GM23338 (cell line): ENCODE data around the gene RXFP3. TPM values are rescaled to one million over a fixed set of nuclear protein-coding genes. Genes with fewer than 3 reads are reported as not detected.
A peak's percentile ranks its signal among the peaks of the same experiment; 100 is the strongest.

Experiments
- ATAC-seq: fragments of 200-7000 bp; cut with Tn5 transposase; 3 replicates; pipeline ENCODE4 v1.9.1; 2020
- DNase-seq: peaks from one replicate; pipeline ENCODE4 v3.0.0-alpha.2; 2015; ENCODE audit warnings: low spot score
- H2AFZ ChIP-seq: fragments of 200-600 bp; sonication (generic); 2 replicates; pipeline ENCODE4 v1.8.0; 2016; ENCODE audit warnings: antibody characterized with exemption, mild to moderate bottlenecking, moderate library complexity
- H3F3A ChIP-seq: fragments of 200-600 bp; sonication (generic); replicated peaks from 2 replicates; pipeline ENCODE4 v1.8.0; 2017; ENCODE audit warnings: antibody characterized with exemption, mixed run types, low read depth
- H3K27ac ChIP-seq: fragments of 200-600 bp; sonication (generic); 2 replicates; pipeline ENCODE4 v1.6.1; 2016; ENCODE audit warnings: low read depth
- H3K27me3 ChIP-seq: fragments of 200-600 bp; sonication (generic); 2 replicates; pipeline ENCODE4 v1.8.0; 2016; ENCODE audit warnings: mild to moderate bottlenecking, mixed run types, moderate library complexity; ENCODE audit not compliant: insufficient read depth
- H3K36me3 ChIP-seq: fragments of 200-600 bp; sonication (generic); 2 replicates; pipeline ENCODE4 v1.8.0; 2016; ENCODE audit warnings: mild to moderate bottlenecking; ENCODE audit not compliant: insufficient read depth
- H3K4me1 ChIP-seq: fragments of 200-600 bp; sonication (generic); 2 replicates; pipeline ENCODE4 v1.8.0; 2016; ENCODE audit warnings: mild to moderate bottlenecking, moderate library complexity; ENCODE audit not compliant: insufficient read depth
- H3K4me2 ChIP-seq: fragments of 200-600 bp; sonication (generic); 2 replicates; pipeline ENCODE4 v1.7.1; 2017; ENCODE audit warnings: mixed run types
- H3K4me3 ChIP-seq: fragments of 200-600 bp; sonication (generic); 2 replicates; pipeline ENCODE4 v1.6.1; 2016; ENCODE audit warnings: mixed run types
- H3K79me2 ChIP-seq: fragments of 200-600 bp; sonication (generic); replicated peaks from 2 replicates; pipeline ENCODE4 v1.8.0; 2017; ENCODE audit warnings: mild to moderate bottlenecking; ENCODE audit not compliant: insufficient read depth
- H3K9me2 ChIP-seq: fragments of 200-600 bp; sonication (generic); 2 replicates; pipeline ENCODE4 v1.8.0; 2017; ENCODE audit not compliant: insufficient read depth
- H4K20me1 ChIP-seq: fragments of 200-600 bp; sonication (generic); replicated peaks from 2 replicates; pipeline ENCODE4 v1.8.0; 2017; ENCODE audit warnings: mild to moderate bottlenecking; ENCODE audit not compliant: insufficient read depth
- H3K27ac Mint-ChIP-seq: 2 replicates; pipeline ENCODE4 v1.8.0; 2020; ENCODE audit warnings: inconsistent platforms, mild to moderate bottlenecking, moderate library complexity, mixed read lengths
- H3K27me3 Mint-ChIP-seq: 3 replicates; pipeline ENCODE4 v1.8.0; 2022; ENCODE audit warnings: low read depth, mild to moderate bottlenecking, moderate library complexity, mixed read lengths, inconsistent platforms; ENCODE audit not compliant: insufficient read depth, poor library complexity
- H3K36me3 Mint-ChIP-seq: 3 replicates; pipeline ENCODE4 v1.8.0; 2021; ENCODE audit warnings: low read depth, mild to moderate bottlenecking, inconsistent platforms, moderate library complexity, mixed read lengths
- H3K4me1 Mint-ChIP-seq: 3 replicates; pipeline ENCODE4 v1.8.0; 2020; ENCODE audit warnings: mild to moderate bottlenecking, inconsistent platforms, mixed read lengths
- H3K4me3 Mint-ChIP-seq: 3 replicates; pipeline ENCODE4 v1.8.0; 2021; ENCODE audit warnings: moderate library complexity, mild to moderate bottlenecking, inconsistent platforms, mixed read lengths
- H3K9me3 Mint-ChIP-seq: 3 replicates; pipeline ENCODE4 v1.8.0; 2020; ENCODE audit warnings: moderate library complexity, mild to moderate bottlenecking, inconsistent platforms, mixed read lengths
- CREB1 ChIP-seq: fragments of 250-450 bp; sonication (Bioruptor Pico); IDR thresholded peaks from 2 replicates; pipeline ENCODE4 v1.5.0; 2020; ENCODE audit warnings: low read depth, mild to moderate bottlenecking, moderate library complexity
- CTCF ChIP-seq, 2 experiments: fragments of 200-600 bp in 1 of 2; sonication (generic) in 1 of 2; conservative IDR thresholded peaks; 2 replicates each; pipeline versions ENCODE4 v1.5.1 to v1.6.1; 2016 to 2017; ENCODE audit warnings: antibody characterized with exemption in 2 of 2, low read depth in 2 of 2, mild to moderate bottlenecking in 2 of 2, moderate library complexity in 1 of 2
- ETS1 ChIP-seq: IDR thresholded peaks from 2 replicates; pipeline ENCODE4 v1.6.1; 2016; ENCODE audit warnings: antibody characterized with exemption
- EZH2 ChIP-seq: fragments of 200-600 bp; sonication (generic); IDR thresholded peaks from one replicate; pipeline ENCODE4 v1.8.0; 2017; ENCODE audit warnings: antibody characterized with exemption, mild to moderate bottlenecking, low read depth; ENCODE audit not compliant: unreplicated experiment
- JUNB ChIP-seq: IDR thresholded peaks from one replicate; pipeline ENCODE4 v1.6.1; 2016; ENCODE audit warnings: antibody characterized with exemption; ENCODE audit not compliant: unreplicated experiment
- NANOG ChIP-seq: IDR thresholded peaks from 2 replicates; pipeline ENCODE4 v1.6.1; 2016; ENCODE audit warnings: antibody characterized with exemption, borderline replicate concordance
- POLR2AphosphoS5 ChIP-seq: IDR thresholded peaks from 2 replicates; pipeline ENCODE4 v1.6.1; 2016; ENCODE audit warnings: antibody characterized with exemption, low read depth
- REST ChIP-seq: IDR thresholded peaks from one replicate; pipeline ENCODE4 v1.6.1; 2018; ENCODE audit warnings: antibody characterized with exemption; ENCODE audit not compliant: unreplicated experiment
- STAT1 ChIP-seq: IDR thresholded peaks from one replicate; pipeline ENCODE4 v1.6.1; 2016; ENCODE audit warnings: antibody characterized with exemption; ENCODE audit not compliant: unreplicated experiment
- ZNF114 ChIP-seq: fragments of 250-450 bp; sonication (Bioruptor Pico); IDR thresholded peaks from 2 replicates; pipeline ENCODE4 v1.5.0; 2020; ENCODE audit warnings: mild to moderate bottlenecking, moderate library complexity
- ZNF331 ChIP-seq: fragments of 250-450 bp; sonication (Bioruptor Pico); IDR thresholded peaks from 2 replicates; pipeline ENCODE4 v1.5.0; 2020; ENCODE audit warnings: low read depth, mild to moderate bottlenecking, moderate library complexity
- polyA plus RNA-seq: library from polyadenylated mRNA; unstranded; fragments of >200 nt; fragmentation: Nextera tagmentation; extraction: Ambion mirVana; gene quantifications from 2 replicates; pipeline ENCODE4 v1.2.1, GENCODE V29; 2016
- total RNA-seq: library from RNA; depleted of rRNA; stranded (reverse); fragments of >200 nt; shearing (Covaris generic); gene quantifications from 2 replicates; pipeline ENCODE4 v1.2.3, GENCODE V29; 2014

RXFP3 gene
- total and polyA plus RNA-seq, 2 experiments from 2014 or later: not detected

- H3K79me2 ChIP-seq: no peaks in the 10 kb centered on the region
- Mint-ChIP-seq H3K27ac (no peak overlapping the region), H3K4me1 (peaks cover 34% of the 10 kb centered on the region), H3K4me3 (no peak overlapping the region), H3K27me3 (peaks cover 14% of the 10 kb centered on the region), H3K9me3 (no peaks in the 10 kb centered on the region), H3K36me3 (no peaks in the 10 kb centered on the region)
- peaks cover 15% of the 10 kb centered on the region for H3K27me3 ChIP-seq
- DNase-seq (no peak), ATAC-seq (no peak)
- H3K27ac ChIP-seq: no peak overlapping the region
- peaks cover 11% of the 10 kb centered on the region for H3K9me2 ChIP-seq
- no peaks in the 10 kb centered on the region for H3K36me3 ChIP-seq
- H3F3A ChIP-seq: no peaks in the 10 kb centered on the region
- H3K4me3 ChIP-seq: no peak overlapping the region
- H3K4me2 ChIP-seq: no peak overlapping the region
- no peak overlapping the region for H2AFZ ChIP-seq
- H3K4me1 ChIP-seq: peaks cover 29% of the 10 kb centered on the region
- TF ChIP-seq ZNF114 (no peak), NANOG (no peak), POLR2AphosphoS5 (no peak), CREB1 (CRISPR knock-in tag) (no peak), ZNF331 (no peak), STAT1 (no peak)
- no peaks in the 10 kb centered on the region for H4K20me1 ChIP-seq
Measured at GRCh38 chr5:33934176-33934575, 2.0 kb upstream of the RXFP3 start.

- Mint-ChIP-seq H3K27ac (no peak overlapping the region), H3K36me3 (no peaks in the 10 kb centered on the region), H3K4me1 (peaks cover 25% of the 10 kb centered on the region), H3K4me3 (peak overlapping the region; percentile 85), H3K9me3 (no peaks in the 10 kb centered on the region), H3K27me3 (peaks cover 17% of the 10 kb centered on the region)
- peak overlapping the region; percentile 80 for H3K4me3 ChIP-seq
- H3K36me3 ChIP-seq: no peaks in the 10 kb centered on the region
- DNase-seq (peak; percentile 89), ATAC-seq (peak; percentile 83)
- H3K79me2 ChIP-seq: no peaks in the 10 kb centered on the region
- no peak overlapping the region for H3K27ac ChIP-seq
- no peaks in the 10 kb centered on the region for H4K20me1 ChIP-seq
- peak overlapping the region; percentile 100 for H2AFZ ChIP-seq
- no peaks in the 10 kb centered on the region for H3F3A ChIP-seq
- peaks cover 15% of the 10 kb centered on the region for H3K27me3 ChIP-seq
- H3K9me2 ChIP-seq: no peaks in the 10 kb centered on the region
- peak overlapping the region; percentile 95 for H3K4me2 ChIP-seq
- H3K4me1 ChIP-seq: peaks cover 11% of the 10 kb centered on the region
- no peak for TF ChIP-seq STAT1
- no peak for TF ChIP-seq EZH2
- TF ChIP-seq CTCF (conservative IDR thresholded peaks at IDR 0.05; ENCODE audit: low read depth in 2 of 2): no peak
- peak; percentile 75 for TF ChIP-seq CREB1 (CRISPR knock-in tag)
- TF ChIP-seq ZNF114: no peak
- TF ChIP-seq ZNF331: no peak
- no peak for TF ChIP-seq ETS1
- no peak for TF ChIP-seq JUNB
- no peak for TF ChIP-seq POLR2AphosphoS5
- TF ChIP-seq REST: peak; percentile 87
Measured at GRCh38 chr5:33936004-33936380, 194 bp upstream of the RXFP3 start.
